Muscle of back (tissue), 11 donors: ENCODE data around the gene SPAG16. TPM values are rescaled to one million over a fixed set of nuclear protein-coding genes. Genes with fewer than 3 reads are reported as not detected.
A peak's percentile ranks its signal among the peaks of the same experiment; 100 is the strongest.
"Not testable (repeated sequence)": the region's sequence is repeated elsewhere in the genome, so short reads cannot be mapped to it uniquely, and the experiment has no call there.

Experiments
- DNase-seq, 3 donors: peaks; one replicate each; pipeline versions ENCODE4 v3.0.0 to v3.0.0-alpha.2; 2013
- polyA plus RNA-seq, 10 donors: library from polyadenylated mRNA; unstranded; fragments of 120-200 nt; gene quantifications; one replicate each; pipeline ENCODE4 v1.2.1, GENCODE V29; 2013; ENCODE audit not compliant: insufficient read length in 10 of 10

The SPAG16 gene
- polyA plus RNA-seq, 10 donors, result 17.4 to 24.3 (median 20.1) TPM

DNA sequence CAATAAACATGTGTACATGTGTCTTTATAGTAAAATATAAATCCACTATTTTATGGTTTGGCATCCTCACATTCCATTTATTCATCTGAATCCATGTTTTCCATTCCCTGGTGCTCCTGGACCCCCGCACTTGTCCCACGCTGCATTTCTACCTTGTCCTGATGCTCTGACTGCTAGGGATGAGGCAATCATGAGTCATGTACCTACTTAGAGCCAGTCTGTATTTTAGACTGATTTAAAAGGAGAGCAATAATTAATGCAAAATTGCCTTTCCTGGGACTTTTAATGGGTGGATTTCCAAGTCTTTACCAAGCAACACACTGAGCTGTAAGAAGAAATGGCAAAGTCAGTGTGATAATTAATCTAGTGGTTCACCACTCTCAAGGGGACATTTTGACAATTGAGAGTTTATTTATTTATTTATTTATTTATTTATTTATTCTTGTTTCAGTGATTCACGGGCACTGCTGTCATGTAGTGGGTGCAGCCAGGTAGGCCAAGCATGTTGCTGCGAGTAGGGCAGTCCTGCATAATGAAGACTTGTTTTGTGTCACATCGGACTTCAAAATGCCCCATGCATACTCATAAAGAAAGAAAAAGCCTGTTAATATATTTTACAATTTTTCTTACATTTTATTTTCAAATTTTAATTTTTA, 707.3 kb downstream of the SPAG16 start:
- no peak for DNase-seq

DNA sequence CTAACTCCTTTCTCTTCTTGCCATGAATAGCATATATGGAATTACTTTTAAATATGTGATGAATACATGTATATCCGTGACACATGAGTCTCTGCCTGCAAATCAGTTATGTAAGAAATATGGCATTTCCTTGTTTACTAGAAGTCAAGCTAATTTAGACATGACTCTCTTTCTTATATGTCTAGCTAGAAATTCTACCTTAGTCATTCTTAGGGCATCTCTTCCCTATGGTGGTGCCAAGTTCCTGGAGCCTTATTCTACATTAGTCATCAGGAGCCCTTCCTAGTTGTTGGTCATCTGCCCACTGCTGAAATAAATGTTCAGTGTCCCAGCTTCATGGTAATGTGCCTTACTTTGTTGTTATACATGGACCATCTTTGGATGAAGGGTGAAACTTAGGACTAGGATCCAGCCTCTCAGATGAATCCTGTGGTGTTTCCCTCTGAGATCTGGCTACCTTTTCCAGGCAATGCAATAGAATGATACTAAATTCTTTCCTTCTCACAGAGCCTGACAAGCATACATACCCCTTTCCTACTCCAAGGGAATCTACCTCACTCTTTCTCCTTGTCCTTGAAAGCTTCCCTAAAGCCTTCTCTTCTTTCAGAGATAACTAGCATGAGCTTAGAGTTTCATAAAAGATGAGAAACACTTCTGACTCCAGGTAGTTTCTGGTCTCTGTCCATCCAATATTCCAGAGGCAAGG, 711.3 kb downstream of the SPAG16 start:
- DNase-seq, result peak in 1 of 3 donors; percentile 74

DNA sequence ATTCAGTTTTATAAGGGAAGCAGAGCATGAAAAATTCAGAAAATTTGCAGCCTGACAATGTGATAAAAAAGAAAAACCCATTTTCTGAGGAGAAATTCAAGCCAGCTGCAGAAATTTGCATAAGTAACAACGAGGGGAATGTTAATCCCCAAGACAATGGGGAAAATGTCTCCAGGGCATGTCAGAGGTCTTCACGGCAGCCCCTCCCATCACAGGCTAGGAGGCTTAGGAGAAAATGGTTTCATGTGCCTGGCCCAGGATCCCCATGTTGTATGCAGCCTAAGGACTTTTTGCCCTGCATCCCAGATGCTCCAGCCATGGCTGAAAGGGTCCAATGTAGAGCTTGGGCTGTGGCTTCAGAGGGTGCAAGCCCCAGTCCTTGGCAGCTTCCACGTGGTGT, 714.7 kb downstream of the SPAG16 start:
- DNase-seq, result not testable (repeated sequence)

DNA sequence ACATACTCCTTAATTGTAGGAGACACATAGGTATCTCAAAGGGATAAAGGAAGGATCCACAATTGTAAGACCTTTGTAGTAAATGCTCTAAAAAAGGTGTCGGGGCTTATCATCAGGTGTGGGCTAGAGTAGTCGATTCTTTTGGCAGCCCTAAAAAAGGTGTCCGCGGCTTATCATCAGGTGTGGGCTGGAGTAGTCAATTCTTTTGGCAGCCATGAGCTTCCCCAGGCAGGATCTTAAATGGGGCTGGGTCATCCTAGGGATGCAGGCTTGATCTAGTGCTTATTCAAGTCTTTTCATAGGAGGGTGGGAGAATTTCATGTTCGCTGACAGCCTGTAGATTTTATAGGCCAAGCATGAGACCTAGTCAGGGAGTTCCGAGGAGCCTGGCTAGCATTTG, 720.2 kb downstream of the SPAG16 start:
- no peak for DNase-seq

DNA sequence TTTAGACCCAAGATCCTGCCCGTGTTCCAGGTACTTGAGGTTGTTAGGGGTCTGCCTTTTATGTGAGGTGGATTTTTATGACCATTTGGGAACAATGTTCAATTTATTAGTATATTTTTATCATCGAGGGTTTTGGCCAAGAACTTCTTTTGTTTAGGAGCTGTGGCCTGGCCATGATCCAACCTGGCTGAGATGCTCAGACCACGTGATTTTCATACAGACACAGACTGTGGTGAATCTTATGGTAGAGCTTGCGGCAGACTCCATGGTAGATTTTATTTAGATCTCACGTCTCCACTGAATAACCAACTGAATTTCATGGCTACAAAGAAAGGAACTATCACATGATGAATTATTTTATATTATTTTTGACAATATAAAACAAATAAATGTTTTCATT, 721.1 kb downstream of the SPAG16 start:
- DNase-seq, result peak in 1 of 3 donors; percentile 2

DNA sequence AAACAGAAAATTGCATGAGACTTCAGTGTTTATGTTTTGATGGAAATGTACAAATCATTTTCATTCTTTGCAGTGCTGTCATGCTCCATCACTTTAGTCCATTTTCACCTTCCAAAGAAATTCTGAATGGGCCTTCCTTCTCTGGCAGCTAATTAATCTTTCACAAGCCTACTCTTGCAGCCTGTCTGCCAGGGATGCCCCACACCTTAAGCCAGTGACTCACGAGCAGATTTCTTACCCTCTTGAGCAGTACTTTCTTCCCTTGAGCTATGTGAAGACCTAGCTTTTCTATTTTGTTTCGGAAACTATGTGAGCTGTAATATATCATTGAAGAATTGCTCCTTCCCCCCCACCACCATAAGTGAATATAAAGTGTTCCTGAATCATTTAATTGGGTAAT, 722.3 kb downstream of the SPAG16 start:
- DNase-seq, result no peak

DNA sequence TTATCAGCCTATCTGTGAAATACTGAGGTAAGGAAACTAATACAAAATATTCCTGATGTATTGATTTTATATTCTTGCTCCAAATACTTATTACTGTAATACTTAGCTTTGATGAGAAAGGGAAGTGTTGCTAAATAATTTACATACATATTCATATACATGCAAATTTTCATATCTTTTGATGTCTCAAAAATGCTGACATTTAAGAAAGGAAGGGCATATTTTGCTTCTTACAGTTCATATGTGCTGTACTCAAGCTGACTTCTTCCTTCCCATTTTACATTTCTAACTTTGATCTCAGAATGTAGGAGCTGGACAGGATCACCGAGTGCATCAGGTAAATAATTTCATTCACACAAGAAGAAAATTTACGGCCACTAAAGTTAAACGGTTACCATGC, 727.4 kb downstream of the SPAG16 start:
- no peak for DNase-seq

DNA sequence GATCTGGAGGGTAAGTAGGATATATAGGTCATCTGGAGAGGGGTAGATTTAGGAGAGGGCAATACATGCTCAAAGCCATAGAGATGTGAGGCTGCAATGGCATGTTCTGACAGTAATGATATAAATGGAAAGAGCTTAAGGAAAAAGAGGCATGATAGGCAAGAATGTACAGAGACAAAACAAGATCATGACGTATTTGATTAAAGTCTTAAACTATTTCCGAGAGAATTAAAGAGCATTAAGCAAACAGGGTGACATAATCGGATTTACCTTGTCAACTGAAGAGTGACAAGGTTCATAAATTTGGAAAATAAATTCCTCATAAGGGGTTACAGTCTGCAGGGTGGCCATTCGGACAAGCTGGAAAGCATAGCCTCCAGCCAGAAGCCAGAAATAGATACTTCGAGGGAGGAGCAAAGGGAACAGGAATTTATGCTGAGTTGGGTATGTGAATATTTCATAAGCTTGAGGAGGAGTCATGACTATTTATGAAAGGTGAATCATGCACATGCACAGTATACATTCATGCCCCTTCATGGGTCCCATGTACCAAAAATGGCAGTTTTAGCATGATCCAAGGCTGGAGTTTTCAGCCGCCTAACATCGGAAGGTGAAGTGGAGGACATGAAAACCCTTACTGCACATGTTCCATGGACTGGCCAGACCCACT, 730.4 kb downstream of the SPAG16 start:
- no peak for DNase-seq

DNA sequence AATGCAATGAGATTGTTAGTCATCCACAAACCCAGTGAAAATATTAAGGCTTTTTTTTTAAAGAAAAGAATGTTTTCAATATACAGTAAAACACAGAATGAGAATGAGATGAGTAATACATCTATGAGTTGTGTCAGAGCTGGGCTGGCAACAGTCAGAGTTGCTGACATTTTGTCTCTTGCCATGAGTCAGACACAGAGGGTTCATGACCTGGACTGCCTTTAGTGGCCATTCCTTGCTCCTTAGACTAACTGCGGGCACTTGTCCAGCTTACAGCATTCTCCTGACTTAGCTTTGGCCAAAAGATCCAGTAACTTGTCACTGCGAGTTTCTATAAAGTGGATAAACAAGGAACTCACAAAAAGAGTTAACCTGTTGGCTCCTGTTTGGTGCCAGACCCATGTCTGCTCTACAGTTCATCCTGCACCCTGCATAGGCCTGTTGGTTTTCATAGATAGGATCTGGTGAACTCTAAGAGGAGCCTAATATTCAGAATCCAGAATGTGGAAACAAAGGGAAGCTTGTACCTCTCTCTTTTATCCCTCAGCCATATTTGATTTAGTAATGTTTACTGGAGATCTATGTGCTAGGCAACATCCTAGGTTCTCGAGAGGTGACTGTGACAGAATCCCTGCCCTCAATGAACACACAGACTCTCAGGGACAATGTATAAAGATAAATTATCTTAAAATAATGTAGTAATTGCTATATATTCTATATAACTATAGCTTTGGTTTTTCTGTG, 735.1 kb downstream of the SPAG16 start:
- DNase-seq, result peak; percentile 3 to 83 (median 4)

DNA sequence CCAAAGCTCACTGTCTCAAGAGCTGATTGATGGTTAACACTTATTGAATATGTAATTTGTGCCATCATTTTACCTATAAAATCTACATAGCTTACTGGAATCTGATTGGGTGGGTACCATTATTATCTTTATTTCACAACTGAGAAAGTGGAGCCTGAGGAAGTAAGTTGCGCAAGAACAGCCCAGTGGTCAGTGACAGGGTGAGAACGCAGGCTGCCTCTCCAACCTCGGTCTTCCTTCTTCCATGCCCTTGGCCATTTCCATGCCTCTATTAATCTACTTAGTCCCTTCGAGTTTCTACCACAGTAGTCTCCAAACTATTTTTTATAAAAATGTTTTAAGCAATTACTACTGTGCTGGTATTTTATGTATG, 735.7 kb downstream of the SPAG16 start:
- DNase-seq, result no peak

DNA sequence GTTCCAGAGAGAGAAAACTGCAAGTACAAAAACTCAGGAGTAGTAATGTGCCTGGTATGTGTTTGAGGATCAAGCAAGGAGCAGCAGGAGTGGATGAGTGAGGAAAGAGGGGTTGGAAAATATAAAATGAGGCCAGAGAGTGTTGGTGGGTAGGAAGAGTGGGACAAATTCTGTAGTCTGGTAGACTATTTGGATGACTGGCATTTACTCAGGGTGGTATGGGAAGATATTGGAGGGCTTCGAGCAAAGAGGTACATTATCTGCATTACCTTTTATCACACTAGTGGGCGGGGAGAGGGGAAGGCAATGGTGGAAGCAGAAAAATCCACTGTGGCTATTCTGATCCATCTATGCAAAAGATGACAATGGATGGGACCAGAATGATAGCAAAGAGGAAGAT, 744.9 kb downstream of the SPAG16 start:
- DNase-seq, result no peak

DNA sequence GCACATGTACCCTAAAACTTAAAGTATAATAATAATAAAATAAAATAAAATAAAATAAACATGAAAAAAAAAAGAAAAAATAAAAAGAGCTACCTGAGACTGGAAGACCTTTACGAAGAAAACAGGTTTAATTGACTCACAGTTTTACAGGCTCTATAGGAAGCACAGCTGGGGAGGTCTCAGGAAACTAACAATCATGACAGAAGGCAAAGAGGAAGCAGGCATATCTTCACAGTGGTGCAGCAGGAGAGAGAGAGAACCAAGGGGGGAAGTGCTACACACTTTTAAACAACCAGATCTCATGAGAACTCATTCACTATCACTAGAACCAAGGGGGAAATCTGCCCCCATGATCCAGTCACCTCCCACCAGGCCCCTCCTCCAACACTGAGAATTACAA, 747.3 kb downstream of the SPAG16 start:
- no peak for DNase-seq

DNA sequence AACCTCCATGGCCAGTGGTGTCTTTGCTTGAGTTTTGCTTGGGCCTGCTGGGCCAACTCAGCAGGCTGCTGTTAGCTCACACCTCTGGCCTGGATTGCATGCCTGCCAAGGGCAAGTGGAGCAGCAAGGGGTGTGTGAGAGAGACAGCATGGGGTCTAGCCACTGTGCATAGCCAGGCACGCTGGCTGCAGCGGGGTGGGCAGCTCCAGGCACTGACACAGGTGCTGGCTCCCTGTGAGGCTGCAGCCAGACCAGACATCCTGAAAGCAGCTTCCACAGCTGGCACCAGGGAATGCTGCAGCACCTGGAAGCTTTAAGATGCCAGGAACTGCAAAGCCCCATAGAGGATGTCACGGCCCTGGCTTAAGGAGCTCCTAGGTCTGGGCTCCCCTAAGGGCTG, 750.2 kb downstream of the SPAG16 start:
- no peak for DNase-seq

DNA sequence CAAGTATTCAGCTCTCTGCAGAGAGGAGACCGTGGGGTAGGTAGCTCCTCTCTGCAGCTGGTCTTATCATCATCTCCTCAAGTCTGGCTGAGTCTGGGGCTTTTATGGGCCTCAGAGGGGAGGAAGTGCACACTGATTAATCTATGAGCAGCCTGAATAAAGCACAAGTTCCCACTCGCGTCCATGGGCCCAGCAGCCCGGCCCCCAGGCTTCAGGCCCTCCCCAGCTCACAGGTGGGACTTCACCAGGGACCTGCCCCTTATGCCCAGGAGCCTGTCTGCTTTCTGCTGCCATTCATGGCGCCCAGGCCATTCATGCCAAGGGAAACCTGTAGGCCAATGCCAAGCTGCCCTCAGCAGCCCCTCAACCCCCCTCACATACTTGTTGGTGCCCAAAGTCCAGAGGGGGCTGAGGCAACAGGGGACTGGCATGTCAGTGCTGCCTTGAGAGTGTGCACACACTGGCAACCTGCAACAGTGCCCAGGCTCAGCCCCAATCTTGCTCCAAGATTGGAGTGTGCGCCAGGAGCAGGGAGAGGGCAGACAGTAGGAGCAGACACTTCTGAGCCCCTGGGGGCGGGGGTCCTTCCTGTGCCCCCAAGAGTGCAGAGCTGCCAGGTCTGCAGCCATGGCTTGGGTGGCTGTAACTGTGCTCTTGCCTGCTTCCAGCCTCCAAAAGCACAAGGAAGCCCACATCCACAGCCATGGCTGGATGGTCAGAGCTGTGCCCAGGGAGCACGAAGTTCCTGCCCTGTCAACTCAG, 751.0 kb downstream of the SPAG16 start:
- no peak for DNase-seq

DNA sequence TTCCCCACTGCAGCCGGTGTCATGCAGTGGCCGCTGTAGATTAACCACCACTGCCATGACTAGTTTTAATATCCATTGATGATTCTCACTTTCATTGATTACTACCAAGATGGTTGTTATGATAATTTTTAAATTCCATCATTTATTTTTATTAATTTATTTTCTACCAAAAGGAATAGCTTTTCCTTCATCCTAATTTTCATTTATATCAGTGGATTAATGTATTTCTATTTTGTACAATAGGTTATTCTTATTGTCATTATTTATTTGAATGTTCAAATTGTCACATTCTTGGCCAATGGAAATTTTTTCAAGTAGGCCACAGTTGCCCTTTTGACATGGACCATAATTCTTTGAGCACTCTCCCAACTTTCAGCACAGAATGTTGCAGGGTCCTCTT, 751.7 kb downstream of the SPAG16 start:
- DNase-seq, result no peak

DNA sequence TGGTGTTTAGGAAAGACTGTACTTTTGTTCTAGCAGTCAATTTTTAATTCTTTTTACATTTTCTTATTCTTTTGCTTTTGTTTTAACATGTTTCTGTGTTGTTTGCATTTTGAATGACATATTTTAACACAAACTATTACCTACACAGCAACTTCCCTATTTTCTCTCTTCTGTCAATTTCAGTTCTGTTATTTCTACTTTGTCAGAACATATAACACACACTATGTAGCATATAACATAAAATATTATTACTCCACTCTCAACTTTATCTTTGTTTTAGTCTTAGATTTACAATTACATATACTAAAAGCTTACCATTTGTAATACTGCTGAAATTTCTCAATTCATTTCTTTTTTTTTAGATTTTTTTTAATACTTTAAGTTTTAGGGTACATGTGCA, 753.9 kb downstream of the SPAG16 start:
- DNase-seq, result no peak

DNA sequence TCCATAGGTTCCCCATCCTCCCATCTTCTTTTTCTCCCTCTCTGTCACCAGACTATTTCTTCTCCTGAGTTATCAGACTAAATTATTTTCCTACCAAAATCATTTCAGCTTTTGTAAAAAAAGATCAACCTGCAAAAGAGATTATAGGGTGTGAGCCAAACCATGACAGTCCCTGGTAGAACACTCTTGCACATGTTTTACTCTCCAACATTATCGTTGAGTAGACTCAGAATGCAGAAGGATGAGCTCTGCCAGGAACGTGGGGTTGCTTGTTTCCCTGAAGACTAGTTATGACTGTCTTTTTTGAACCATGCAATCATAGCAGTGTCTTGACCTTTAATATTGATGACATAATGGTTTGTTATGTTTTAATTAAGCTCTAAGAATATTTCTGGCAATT, 766.5 kb downstream of the SPAG16 start:
- DNase-seq, result peak in 2 of 3 donors; percentile 25 to 61

DNA sequence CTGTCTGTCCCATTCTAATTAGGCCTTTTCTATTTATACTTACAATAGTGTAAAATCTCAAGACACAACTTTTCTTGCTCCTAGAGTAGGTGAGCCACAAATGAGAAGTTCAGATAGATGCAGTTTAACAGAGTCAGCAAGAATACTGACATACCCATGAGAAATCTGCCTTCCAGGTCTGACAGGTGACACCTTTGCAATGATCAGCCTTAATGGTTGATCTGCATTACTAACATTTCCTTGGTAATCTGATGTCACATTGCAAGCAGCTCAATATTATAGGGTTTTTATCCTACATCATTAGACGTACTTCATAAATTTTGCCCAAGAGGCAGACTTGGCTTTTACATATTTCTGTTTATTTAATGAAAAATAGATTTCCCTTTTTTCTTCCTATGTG, 767.3 kb downstream of the SPAG16 start:
- DNase-seq, result no peak

DNA sequence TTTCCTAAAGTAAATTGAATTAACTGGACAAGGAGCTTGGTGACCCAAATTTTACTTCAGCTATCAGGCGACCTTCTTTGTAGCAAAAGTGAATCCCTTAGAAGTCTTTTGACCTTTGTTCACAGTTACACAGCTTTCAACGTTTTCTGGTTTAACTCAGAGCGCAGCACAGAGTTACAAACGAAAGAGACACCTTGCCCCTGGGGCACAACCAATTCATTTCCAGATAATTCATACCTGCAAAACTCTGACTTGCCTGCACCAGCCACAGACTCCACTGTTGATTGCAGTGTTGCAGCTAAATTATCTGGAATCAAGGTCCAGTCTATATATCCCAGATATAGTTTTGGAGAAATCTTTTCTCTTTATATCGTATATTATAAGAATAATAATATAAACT, 768.0 kb downstream of the SPAG16 start:
- no peak for DNase-seq

DNA sequence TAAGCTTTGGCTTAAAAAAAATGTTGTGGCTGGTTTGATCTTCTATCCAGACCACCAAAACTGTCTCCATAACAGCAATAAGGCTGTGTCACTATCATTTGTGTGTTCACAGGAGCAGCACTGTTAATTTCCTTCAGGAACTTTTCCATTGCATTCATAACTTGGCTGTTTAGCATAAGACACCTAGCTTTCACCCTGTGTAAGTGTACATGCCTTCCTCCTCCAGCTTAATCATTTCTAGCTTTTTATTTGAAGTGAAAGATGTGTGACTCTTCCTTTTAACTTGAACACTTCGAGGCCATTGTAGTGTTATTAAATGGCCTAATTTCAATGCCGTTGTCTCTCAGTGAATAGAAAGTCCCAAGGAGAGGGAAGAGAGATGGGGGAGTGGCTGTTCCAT, 773.7 kb downstream of the SPAG16 start:
- DNase-seq, result no peak

DNA sequence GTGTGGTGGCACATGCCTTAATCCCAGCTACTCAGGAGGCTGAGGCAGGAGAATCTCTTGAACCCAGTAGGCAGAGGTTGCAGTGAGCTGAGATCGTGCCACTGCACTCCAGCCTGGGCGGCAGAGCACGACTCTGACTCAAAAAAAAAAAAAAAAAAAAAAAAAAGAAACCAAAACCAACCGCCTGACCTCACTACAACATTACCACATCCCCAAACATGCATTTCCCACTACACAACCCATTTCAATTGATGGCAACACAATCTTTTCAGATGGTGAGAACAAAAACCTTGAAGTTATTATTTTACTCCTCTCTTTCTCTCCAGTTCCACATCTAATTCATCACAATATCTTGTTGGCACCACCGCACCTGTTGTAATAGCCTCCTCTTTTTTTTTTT, 778.0 kb downstream of the SPAG16 start:
- not testable (repeated sequence) for DNase-seq

DNA sequence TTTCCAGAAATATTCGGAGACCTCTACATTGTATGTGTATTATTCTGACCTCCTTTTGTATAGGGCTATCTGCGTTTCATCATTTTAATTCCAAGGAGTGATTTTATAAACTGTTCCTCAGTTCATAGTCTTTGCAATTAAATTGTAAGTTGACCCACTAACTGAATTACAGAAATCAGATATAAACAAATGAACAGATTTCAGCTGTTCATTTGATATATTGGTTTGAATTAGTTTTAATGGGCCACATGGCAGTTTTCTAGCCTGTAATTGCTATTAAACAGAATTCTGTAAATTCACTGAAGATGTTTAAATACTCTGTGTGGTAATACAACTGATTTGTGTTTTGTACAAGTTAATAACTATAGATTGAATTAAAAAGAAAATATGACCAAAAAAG, 780.2 kb downstream of the SPAG16 start:
- DNase-seq, result no peak
